Natural killer cell (primary cell): ENCODE results near the gene ATF3. TPM values are rescaled to one million over a fixed set of nuclear protein-coding genes. Genes with fewer than 3 reads are reported as not detected.

ENCODE experiments used
- ATAC-seq, 3 donors: fragments of 150-1000 bp in 2 of 3; fragments of 200-7000 bp in 1 of 3; cut with Tn5 transposase; 1 replicate in 1 of 3; 2 replicates in 2 of 3; pipeline ENCODE4 v1.10.0; 2021; ENCODE audit warnings: mild to moderate bottlenecking in 2 of 3, moderate library complexity in 2 of 3
- DNase-seq, 2 donors: peaks; one replicate each; pipeline versions ENCODE4 v3.0.0 to v3.0.0-alpha.2; 2013 to 2021; ENCODE audit warnings: mixed read lengths in 1 of 2
- H3K27ac ChIP-seq: one replicate; pipeline ENCODE4 v1.5.1; 2013; ENCODE audit warnings: mild to moderate bottlenecking, low read length
- H3K27me3 ChIP-seq: one replicate; pipeline ENCODE4 v1.6.1; 2013; ENCODE audit warnings: low read length; ENCODE audit not compliant: control insufficient read depth, insufficient read depth
- H3K36me3 ChIP-seq: one replicate; pipeline ENCODE4 v1.6.1; 2013; ENCODE audit warnings: low read length; ENCODE audit not compliant: control insufficient read depth, insufficient read depth
- H3K4me1 ChIP-seq: one replicate; pipeline ENCODE4 v1.6.1; 2013; ENCODE audit warnings: low read length; ENCODE audit not compliant: control insufficient read depth, insufficient read depth
- H3K4me3 ChIP-seq: one replicate; pipeline ENCODE4 v1.5.1; 2013; ENCODE audit warnings: low read length
- H3K9me3 ChIP-seq: one replicate; pipeline ENCODE4 v1.6.1; 2013; ENCODE audit warnings: low read length; ENCODE audit not compliant: control insufficient read depth, insufficient read depth
- H3K27ac Mint-ChIP-seq, 2 donors: one replicate each; pipeline ENCODE4 v1.8.0; 2022; ENCODE audit warnings: mild to moderate bottlenecking in 2 of 2, mixed read lengths in 2 of 2, moderate library complexity in 1 of 2
- H3K27me3 Mint-ChIP-seq, 2 donors: one replicate each; pipeline ENCODE4 v1.8.0; 2022; ENCODE audit warnings: low read depth in 2 of 2, mixed read lengths in 2 of 2
- H3K36me3 Mint-ChIP-seq: one replicate; pipeline ENCODE4 v1.8.0; 2022; ENCODE audit warnings: mixed read lengths
- H3K4me1 Mint-ChIP-seq, 2 donors: one replicate each; pipeline ENCODE4 v1.8.0; 2022; ENCODE audit warnings: mixed read lengths in 2 of 2
- H3K4me3 Mint-ChIP-seq: one replicate; pipeline ENCODE4 v1.8.0; 2022; ENCODE audit warnings: mild to moderate bottlenecking, moderate library complexity, mixed read lengths
- H3K9me3 Mint-ChIP-seq, 2 donors: one replicate each; pipeline ENCODE4 v1.8.0; 2022; ENCODE audit warnings: mixed read lengths in 2 of 2
- CTCF ChIP-seq: fragments of 200-600 bp; IDR thresholded peaks from one replicate; pipeline ENCODE4 v1.8.0; 2022; ENCODE audit warnings: antibody characterized with exemption
- WGBS: methylation state at CpG from one replicate; pipeline ENCODE4 v1.1.7; 2013; ENCODE audit warnings: missing lambda C conversion rate; ENCODE audit not compliant: insufficient coverage; 5-methylcytosine and 5-hydroxymethylcytosine counted together
- intact Hi-C: fragments of 100-400 bp; cut with micrococcal nuclease; formaldehyde crosslinking; loops from one replicate; pipeline ENCODE4 v1.14.2; 2022
- total RNA-seq, 4 donors: library from RNA; stranded (reverse); fragments of 120-200 nt in 1 of 4; gene quantifications; one replicate each; pipeline versions ENCODE4 v1.2.3 to v1.2.4, GENCODE V29; 2013 to 2022

ATF3 gene
- total RNA-seq, 3 donors from 2014 or later (not counting 1 experiment from before 2014, with no cell fraction given), result 62.2 to 135 (median 78.5) TPM

GRCh38 chr1:212618466-212619210 is 10.1 kb downstream of the ATF3 start:
- intact Hi-C loops, result no loop called here
- Histone ChIP-seq H3K4me1 (no peaks in the 10 kb centered on the region), H3K36me3 (no peaks in the 10 kb centered on the region), H3K9me3 (no peaks in the 10 kb centered on the region), H3K4me3 (no peak overlapping the region), H3K27ac (no peak overlapping the region), H3K27me3 (no peaks in the 10 kb centered on the region)
- Mint-ChIP-seq H3K27me3 (no peaks in the 10 kb centered on the region), H3K36me3 (no peaks in the 10 kb centered on the region), H3K4me1 (peaks cover 0 to 5% of the 10 kb centered on the region in 2 donors), H3K4me3 (no peak overlapping the region), H3K9me3 (no peaks in the 10 kb centered on the region), H3K27ac (no peak overlapping the region)
- DNase-seq, result no peak
- no peak for ATAC-seq
- TF ChIP-seq CTCF, result no peak
- 91% methylated on average over 8 of the region's 8 CpGs for WGBS

GRCh38 chr1:212620293-212620692 is 11.7 kb downstream of the ATF3 start:
- TF ChIP-seq CTCF, result no peak
- peaks cover 0 to 5% of the 10 kb centered on the region in 2 donors for H3K4me1 Mint-ChIP-seq
- Histone ChIP-seq H3K36me3 (no peaks in the 10 kb centered on the region), H3K4me3 (no peak overlapping the region), H3K27me3 (no peaks in the 10 kb centered on the region), H3K27ac (no peak overlapping the region), H3K4me1 (no peaks in the 10 kb centered on the region), H3K9me3 (no peaks in the 10 kb centered on the region)
- 80% methylated on average over 1 of the region's 1 CpG for WGBS
- H3K9me3 Mint-ChIP-seq, result no peaks in the 10 kb centered on the region
- H3K36me3 Mint-ChIP-seq, result no peaks in the 10 kb centered on the region
- no peak overlapping the region for H3K27ac Mint-ChIP-seq
- intact Hi-C loops, result no loop called here
- DNase-seq (no peak), ATAC-seq (no peak)
- H3K4me3 Mint-ChIP-seq, result no peak overlapping the region
- peaks cover 3 to 8% of the 10 kb centered on the region in 2 donors for H3K27me3 Mint-ChIP-seq

- Mint-ChIP-seq H3K36me3 (no peaks in the 10 kb centered on the region), H3K27ac (no peak overlapping the region), H3K4me1 (peaks cover 0 to 5% of the 10 kb centered on the region in 2 donors), H3K9me3 (no peaks in the 10 kb centered on the region), H3K27me3 (peaks cover 9 to 18% of the 10 kb centered on the region in 2 donors), H3K4me3 (no peak overlapping the region)
- intact Hi-C loops, result no loop called here
- Histone ChIP-seq H3K4me3 (no peak overlapping the region), H3K27me3 (no peaks in the 10 kb centered on the region), H3K4me1 (no peaks in the 10 kb centered on the region), H3K9me3 (no peaks in the 10 kb centered on the region), H3K36me3 (no peaks in the 10 kb centered on the region), H3K27ac (no peak overlapping the region)
- no peak for TF ChIP-seq CTCF
- WGBS, result 83% methylated on average over 10 of the region's 10 CpGs
- no peak for DNase-seq
- ATAC-seq, result no peak
These were observed 12.7 kb downstream of the ATF3 start for GRCh38 chr1:212621043-212621948.
